NCI-H2081 treated with DMSO at 0.1 percent for 48 hours (cell line): ENCODE results near the gene NPFFR1.
"Not testable (repeated sequence)": the region's sequence is repeated elsewhere in the genome, so short reads cannot be mapped to it uniquely, and the experiment has no call there.

Experiments used
- DNase-seq: peaks from one replicate; lab custom pipeline; 2025; lab: John Stamatoyannopoulos, UW

The NPFFR1 gene

GRCh38 chr10:70222811-70223447 lies 60.9 kb downstream of the NPFFR1 start:
- DNase-seq, result not testable (repeated sequence)

GRCh38 chr10:70222340-70222794 lies 61.4 kb downstream of the NPFFR1 start:
- DNase-seq, result no peak

GRCh38 chr10:70221030-70221429 lies 62.8 kb downstream of the NPFFR1 start:
- DNase-seq, result no peak

- no peak for DNase-seq
Measured at GRCh38 chr10:70212879-70213278, 70.9 kb downstream of the NPFFR1 start.

GRCh38 chr10:70212277-70212676 lies 71.5 kb downstream of the NPFFR1 start:
- DNase-seq, result no peak

GRCh38 chr10:70206762-70207161 lies 77.0 kb downstream of the NPFFR1 start:
- no peak for DNase-seq

- DNase-seq, result no peak
Measured at GRCh38 chr10:70201105-70201504, 82.7 kb downstream of the NPFFR1 start.

- no peak for DNase-seq
Measured at GRCh38 chr10:70198696-70199466, 84.9 kb downstream of the NPFFR1 start.
